Adrenal gland (tissue), 12 donors: ENCODE results near the gene RNF180. TPM values are rescaled to one million over a fixed set of nuclear protein-coding genes. Genes with fewer than 3 reads are reported as not detected.
A peak's percentile ranks its signal among the peaks of the same experiment; 100 is the strongest.

Source experiments
- DNase-seq, 7 donors: peaks; one replicate each; pipeline ENCODE4 v3.0.0-alpha.2; 2019 to 2020
- H3K27ac ChIP-seq, 5 donors: fragments of 200-600 bp; sonication (generic) in 4 of 5; 1 replicate in 3 of 5; 2 replicates in 2 of 5; pipeline versions ENCODE4 v1.5.1 to v1.8.0; 2016 to 2020; ENCODE audit warnings: mild to moderate bottlenecking in 1 of 5
- H3K27me3 ChIP-seq: fragments of 200-600 bp; 2 replicates; pipeline ENCODE4 v1.8.0; 2021
- H3K36me3 ChIP-seq, 2 donors: fragments of 200-600 bp; replicated peaks in 1 of 2; 1 replicate in 1 of 2; 2 replicates in 1 of 2; pipeline versions ENCODE4 v1.5.1 to v1.8.0; 2018 to 2022
- H3K4me1 ChIP-seq, 2 donors: fragments of 200-600 bp; replicated peaks in 1 of 2; 1 replicate in 1 of 2; 2 replicates in 1 of 2; pipeline versions ENCODE4 v1.5.1 to v1.8.0; 2018 to 2021
- H3K4me3 ChIP-seq, 4 donors: fragments of 200-600 bp; sonication (generic) in 3 of 4; one replicate each; pipeline ENCODE4 v1.5.1; 2016 to 2018
- H3K9me3 ChIP-seq, 3 donors: fragments of 200-600 bp; sonication (generic) in 1 of 3; replicated peaks in 1 of 3; 1 replicate in 2 of 3; 2 replicates in 1 of 3; pipeline versions ENCODE4 v1.5.1 to v1.8.0; 2016 to 2021
- CTCF ChIP-seq, 6 experiments: fragments of 450-650 bp in 4 of 6; fragments of 200-600 bp in 2 of 6; sonication (generic) in 1 of 6; IDR thresholded peaks; 1 replicate in 5 of 6; 2 replicates in 1 of 6; pipeline versions ENCODE4 v1.5.1 to v1.8.0; 2016 to 2021; ENCODE audit warnings: antibody characterized with exemption in 6 of 6, mild to moderate bottlenecking in 2 of 6, moderate library complexity in 1 of 6
- POLR2A ChIP-seq, 2 donors: fragments of 450-650 bp; IDR thresholded peaks; one replicate each; pipeline ENCODE4 v1.6.1; 2017; ENCODE audit warnings: antibody characterized with exemption in 2 of 2, mild to moderate bottlenecking in 2 of 2, moderate library complexity in 1 of 2
- WGBS, 4 donors: extraction: QIAGEN DNeasy Blood & Tissue Kit in 2 of 4; methylation state at CpG; one replicate each; pipeline versions ENCODE4 v1.1.5 to v1.1.7; 2013 to 2017; 5-methylcytosine and 5-hydroxymethylcytosine counted together
- intact Hi-C, 2 donors: fragments of 100-400 bp; cut with DNase I; formaldehyde crosslinking; loops; one replicate each; pipeline versions ENCODE4 v1.14.1 to v1.15.0; 2022 to 2023
- polyA plus RNA-seq, 3 donors: library from polyadenylated mRNA; stranded (reverse); fragments of 200-250 nt in 2 of 3; fragments of 350-450 nt in 1 of 3; fragmentation: Illumina TruSeq in 1 of 3; extraction: RNeasy Lipid Tissue Mini Kit (QIAGEN cat#74804) in 1 of 3; gene quantifications; one replicate each; pipeline ENCODE4 v1.2.3, GENCODE V29; 2013 to 2014
- total RNA-seq, 9 donors: library from RNA; depleted of rRNA in 4 of 9; stranded (reverse); fragments of >200 nt in 4 of 9; fragments of 120-200 nt in 1 of 9; fragmentation: NEBNext Ultra II Directional in 1 of 9; extraction: Animal tissue kit (Norgen Biotek cat#: 25700) in 1 of 9; gene quantifications; one replicate each; pipeline versions ENCODE4 v1.1.0 to v1.2.4, GENCODE V29; 2013 to 2023
- donor health status: healthy with polysubstance abuse.
- donor health status: Bipolar disorder and iron deficiency.
- donor health status: DM: yes; HTN: yes; CAD: no.
- donor health status: DM: no; HTN: no; CAD: no.
- donor health status: DM: no; HTN: no; CAD: no.
- donor health status: DM: yes; HTN: yes; CAD: no.

RNF180 gene
- total and polyA plus RNA-seq, 12 donors, result 1.5 to 21.7 (median 9.2) TPM

- peak in 4 of 7 donors; percentile 6 to 34 (median 25) for DNase-seq
- no peak for TF ChIP-seq CTCF (IDR thresholded peaks at IDR 0.05)
- no peak for TF ChIP-seq POLR2A (IDR thresholded peaks at IDR 0.05)
- Histone ChIP-seq H3K9me3 (no peaks in the 10 kb centered on the region), H3K36me3 (no peaks in the 10 kb centered on the region), H3K27me3 (no peaks in the 10 kb centered on the region), H3K4me1 (no peaks in the 10 kb centered on the region), H3K4me3 (no peak overlapping the region), H3K27ac (peak overlapping the region in 1 of 5 donors; percentile 43)
- intact Hi-C loops, result no loop called here
These were observed 45.2 kb downstream of the RNF180 start for GRCh38 chr5:64210866-64211265.

- Histone ChIP-seq H3K27me3 (no peaks in the 10 kb centered on the region), H3K36me3 (no peaks in the 10 kb centered on the region), H3K27ac (no peak overlapping the region), H3K9me3 (no peaks in the 10 kb centered on the region), H3K4me1 (no peaks in the 10 kb centered on the region), H3K4me3 (no peak overlapping the region)
- WGBS, 4 donors, result 84 to 88% (median 86%) methylated on average over 2 of the region's 2 CpGs
- no peak for TF ChIP-seq CTCF (IDR thresholded peaks at IDR 0.05)
- no peak for TF ChIP-seq POLR2A (IDR thresholded peaks at IDR 0.05)
- intact Hi-C loops, result no loop called here
- DNase-seq, result no peak
These were observed 47.4 kb downstream of the RNF180 start for GRCh38 chr5:64213011-64213410.

GRCh38 chr5:64213531-64213930 lies 47.9 kb downstream of the RNF180 start:
- TF ChIP-seq CTCF (IDR thresholded peaks at IDR 0.05) (no peak), POLR2A (IDR thresholded peaks at IDR 0.05) (no peak)
- H3K36me3 ChIP-seq, result no peaks in the 10 kb centered on the region
- no peaks in the 10 kb centered on the region for H3K27me3 ChIP-seq
- H3K4me1 ChIP-seq, result no peaks in the 10 kb centered on the region
- intact Hi-C loops, result no loop called here
- H3K27ac ChIP-seq, result no peak overlapping the region
- 74 to 85% (median 79%) methylated on average over 5 of the region's 5 CpGs for WGBS, 4 donors
- no peaks in the 10 kb centered on the region for H3K9me3 ChIP-seq
- no peak overlapping the region for H3K4me3 ChIP-seq
- DNase-seq, result no peak

GRCh38 chr5:64214132-64214531 lies 48.5 kb downstream of the RNF180 start:
- no peaks in the 10 kb centered on the region for H3K9me3 ChIP-seq
- intact Hi-C loops, result no loop called here
- H3K4me3 ChIP-seq, result no peak overlapping the region
- no peaks in the 10 kb centered on the region for H3K4me1 ChIP-seq
- no peak overlapping the region for H3K27ac ChIP-seq
- H3K36me3 ChIP-seq, result no peaks in the 10 kb centered on the region
- no peak for DNase-seq
- 76 to 85% (median 84%) methylated on average over 3 of the region's 3 CpGs for WGBS, 4 donors
- TF ChIP-seq POLR2A (IDR thresholded peaks at IDR 0.05) (no peak), CTCF (IDR thresholded peaks at IDR 0.05) (no peak)
- no peaks in the 10 kb centered on the region for H3K27me3 ChIP-seq
